ENCODE results near the gene KLK10.
"Not testable (repeated sequence)": the region's sequence is repeated elsewhere in the genome, so short reads cannot be mapped to it uniquely, and the experiment has no call there.

Gene KLK10

DNA sequence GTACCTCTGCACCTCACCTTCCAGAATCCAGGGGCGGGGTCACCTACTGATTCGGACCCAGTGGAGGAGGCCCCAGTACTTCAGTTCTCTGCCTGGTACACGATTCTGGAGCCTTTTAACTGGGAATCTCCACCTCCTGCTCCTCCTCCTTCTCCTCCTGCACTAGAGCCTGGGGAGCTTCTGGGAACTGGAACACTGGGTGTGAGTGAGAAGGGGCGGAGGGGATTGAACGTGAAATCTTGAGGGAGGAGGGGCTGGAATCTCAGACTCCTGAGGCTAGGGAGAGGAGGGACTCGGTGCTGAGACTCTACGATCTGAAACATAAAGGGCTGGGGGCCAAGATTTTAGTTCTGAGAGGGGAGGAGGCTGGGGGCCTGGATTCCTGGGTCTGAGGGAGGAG, 18.0 kb downstream of the KLK10 start, which contains the start of gene KLK8:
Gene KLK8, minus strand, starts transcription at position 90 of the 400 bp plus-strand sequence. CDS start 437 bp downstream, outside the sequence.
- no peak for DNase-seq

- no peak for DNase-seq
These were observed 18.5 kb downstream of the KLK10 start for GRCh38 chr19:51000981-51001380.

DNA sequence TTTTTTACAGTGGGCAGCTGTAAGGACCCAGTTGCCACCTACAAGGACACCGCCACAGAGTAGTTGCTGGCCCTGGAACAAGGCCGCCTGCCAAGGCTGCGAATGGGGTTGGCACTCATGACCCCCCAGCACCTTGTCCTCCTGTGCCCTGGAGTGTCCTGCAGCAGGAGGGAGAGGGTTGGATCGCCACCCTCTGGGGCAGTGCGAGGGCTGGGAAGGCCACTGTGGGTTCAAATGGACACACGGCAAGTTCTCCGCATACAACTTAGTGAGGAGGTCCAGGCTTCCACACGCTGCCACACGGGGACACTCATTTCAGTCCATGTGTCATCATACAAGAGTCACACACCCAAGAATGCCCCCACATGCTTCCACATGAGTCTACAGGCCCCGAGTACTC, 19.1 kb downstream of the KLK10 start:
- DNase-seq: no peak

DNA sequence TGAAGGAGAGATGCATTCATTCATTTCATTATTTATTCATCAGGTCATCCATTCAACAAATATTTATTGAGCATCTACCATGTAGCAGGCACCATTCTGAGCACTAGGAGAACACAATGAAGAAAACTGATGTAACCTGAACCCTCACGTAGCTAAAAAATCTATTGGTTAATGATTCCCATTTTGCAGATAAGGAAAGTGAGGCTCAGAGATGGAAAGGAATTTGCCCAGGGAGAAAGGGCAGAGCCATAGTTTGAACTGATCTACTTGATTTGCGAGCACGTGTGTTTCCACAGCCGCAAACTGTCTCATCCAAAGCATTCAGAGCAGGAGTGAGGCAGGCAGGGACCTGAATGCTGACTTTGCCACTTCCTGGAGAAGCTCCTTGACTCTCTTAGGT, 20.8 kb downstream of the KLK10 start:
- no peak for DNase-seq

- DNase-seq: no peak
These were observed 21.4 kb downstream of the KLK10 start for GRCh38 chr19:50998061-50998460.

- no peak for DNase-seq
These were observed 25.4 kb downstream of the KLK10 start for GRCh38 chr19:50994129-50994528.

- DNase-seq: no peak
These were observed 26.9 kb downstream of the KLK10 start for GRCh38 chr19:50992666-50993035.

GRCh38 chr19:50984416-50984815, 35.1 kb downstream of the KLK10 start:
- DNase-seq: not testable (repeated sequence)

DNA sequence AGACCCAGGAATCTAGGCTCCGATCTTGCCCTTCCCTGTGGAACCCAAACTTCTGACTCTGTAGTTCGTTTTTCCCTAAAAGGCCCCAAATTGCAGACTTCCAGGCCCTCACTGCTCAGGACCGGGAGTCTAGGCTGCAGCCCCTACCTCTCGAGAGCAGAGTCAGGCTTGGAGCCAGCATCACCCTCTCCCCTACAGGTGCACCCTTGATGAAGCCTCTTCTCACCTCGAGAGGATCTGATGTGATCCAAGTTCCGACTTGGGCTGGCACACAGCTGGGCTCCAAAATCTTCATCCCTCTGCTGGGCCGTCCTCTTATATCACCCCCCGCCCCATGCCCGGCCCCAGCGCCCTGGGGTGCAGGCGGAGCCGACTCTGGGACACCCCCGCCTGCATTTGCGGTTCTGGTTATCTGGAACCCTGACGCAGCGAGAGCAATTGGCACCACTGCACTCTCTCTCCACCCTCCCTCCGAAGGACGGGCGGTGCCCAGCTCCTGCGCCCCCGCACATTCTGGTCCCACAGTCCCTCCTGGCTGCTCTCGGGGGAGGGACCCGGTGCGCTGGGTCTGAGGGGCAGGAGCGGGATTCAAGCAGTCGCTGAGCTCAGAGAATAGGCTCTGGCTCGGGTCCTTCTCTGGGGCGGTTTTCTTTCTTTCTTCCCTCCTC, 35.8 kb downstream of the KLK10 start, which contains the start of gene KLK7:
Gene KLK7, minus strand, starts transcription at position 293 of the 668 bp plus-strand sequence. CDS start 1,518 bp downstream, outside the sequence.
- DNase-seq: peak; percentile 30

- no peak for DNase-seq
These were observed 37.3 kb downstream of the KLK10 start for GRCh38 chr19:50982186-50982585.

DNA sequence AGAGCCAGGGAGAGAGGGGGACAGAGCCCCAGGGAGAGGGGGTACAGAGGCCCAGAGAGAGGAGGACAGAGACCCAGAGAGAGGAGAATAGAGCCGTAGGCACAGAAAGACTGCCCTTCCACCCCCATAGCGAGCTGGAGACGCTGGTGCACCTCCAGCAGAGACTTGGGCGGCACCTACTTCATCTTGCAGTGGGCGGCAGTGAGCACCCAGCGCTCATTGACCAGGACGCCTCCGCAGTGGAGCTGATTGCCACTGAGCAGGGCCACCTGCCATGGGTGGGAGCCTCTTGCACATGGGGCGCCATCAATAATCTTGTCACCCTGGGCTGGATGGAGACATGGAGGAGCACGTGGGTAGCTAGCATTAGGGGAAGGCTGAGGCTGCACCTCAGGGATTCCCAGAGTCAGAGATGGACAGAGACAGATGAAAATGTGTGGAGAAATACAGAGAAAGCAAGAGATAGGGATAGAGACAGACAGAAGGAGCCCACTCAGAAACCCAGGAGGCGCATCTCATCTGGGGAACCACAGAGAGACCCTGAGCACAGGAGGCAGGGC, 37.8 kb downstream of the KLK10 start:
- DNase-seq: no peak

GRCh38 chr19:50980208-50980607, 39.3 kb downstream of the KLK10 start:
- no peak for DNase-seq

- DNase-seq: no peak
These were observed 39.8 kb downstream of the KLK10 start for GRCh38 chr19:50979758-50980157.

DNA sequence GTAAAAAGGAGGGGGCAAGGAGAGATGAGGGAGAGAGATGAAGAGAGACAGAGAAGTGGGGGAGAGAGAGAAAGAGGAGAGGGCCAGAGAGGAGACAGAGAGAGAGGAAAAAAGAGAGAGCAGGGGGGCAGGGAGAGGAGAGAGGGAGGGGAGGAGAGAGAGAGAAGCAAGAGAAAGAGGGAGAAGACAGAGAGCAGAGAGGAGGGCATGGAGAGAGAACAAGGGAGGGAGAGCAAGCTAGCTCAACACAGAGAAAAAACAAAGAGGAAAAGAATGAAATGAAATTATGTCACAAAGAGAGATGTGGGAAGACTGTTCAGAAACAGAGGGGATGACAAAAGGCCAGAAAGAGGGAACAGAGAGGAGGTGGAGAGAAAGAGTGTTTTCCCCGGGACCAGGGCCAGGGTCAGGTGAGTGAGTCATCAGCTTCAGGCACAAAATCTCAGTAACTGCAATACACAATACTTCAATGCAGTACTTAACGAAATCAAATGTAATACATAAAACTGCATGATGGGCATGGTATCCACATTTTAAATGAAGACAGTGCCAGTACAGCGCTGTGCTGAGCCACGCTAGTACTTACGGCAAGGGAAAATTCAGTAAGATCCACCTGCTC, 40.6 kb downstream of the KLK10 start:
- DNase-seq: no peak

DNA sequence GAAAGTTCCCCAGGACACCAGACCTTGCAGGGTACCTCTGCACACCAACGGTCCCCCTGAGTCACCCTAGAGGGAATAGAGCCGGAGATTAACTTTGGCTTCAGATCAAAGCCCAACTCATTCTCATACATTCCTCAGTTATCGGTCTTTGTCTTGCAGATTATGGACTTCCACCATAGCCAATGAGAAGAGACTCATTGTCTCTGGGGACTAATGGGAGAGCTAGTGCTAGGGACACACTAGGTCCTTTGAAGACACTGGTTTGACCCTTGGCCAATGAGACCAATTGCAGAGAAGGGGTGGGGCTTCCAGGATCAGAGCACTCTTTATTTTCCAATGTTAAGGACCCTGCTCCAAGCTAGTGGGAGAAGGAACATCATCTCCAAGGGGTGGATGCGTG, 41.9 kb downstream of the KLK10 start:
- DNase-seq: no peak

DNA sequence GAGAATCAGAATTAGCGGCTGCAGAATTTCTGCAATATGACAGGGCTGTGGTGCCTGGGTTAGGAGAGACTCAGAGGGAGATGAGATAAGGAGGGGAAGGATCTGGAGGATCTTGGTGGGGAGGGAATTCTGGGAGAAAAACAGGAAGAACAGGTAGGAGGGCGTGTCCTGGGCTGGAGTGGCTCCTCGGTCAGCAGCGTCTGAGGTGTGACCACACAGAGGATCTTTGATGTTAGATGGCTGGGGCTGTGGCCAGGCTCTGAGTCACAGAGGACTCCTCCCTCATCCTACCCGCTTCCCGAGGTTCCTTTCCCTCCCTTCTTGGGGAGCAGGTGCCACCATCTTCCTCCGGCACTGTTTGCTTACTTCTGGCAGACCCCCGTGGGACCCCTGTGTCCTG, 43.7 kb downstream of the KLK10 start:
- DNase-seq: no peak

DNA sequence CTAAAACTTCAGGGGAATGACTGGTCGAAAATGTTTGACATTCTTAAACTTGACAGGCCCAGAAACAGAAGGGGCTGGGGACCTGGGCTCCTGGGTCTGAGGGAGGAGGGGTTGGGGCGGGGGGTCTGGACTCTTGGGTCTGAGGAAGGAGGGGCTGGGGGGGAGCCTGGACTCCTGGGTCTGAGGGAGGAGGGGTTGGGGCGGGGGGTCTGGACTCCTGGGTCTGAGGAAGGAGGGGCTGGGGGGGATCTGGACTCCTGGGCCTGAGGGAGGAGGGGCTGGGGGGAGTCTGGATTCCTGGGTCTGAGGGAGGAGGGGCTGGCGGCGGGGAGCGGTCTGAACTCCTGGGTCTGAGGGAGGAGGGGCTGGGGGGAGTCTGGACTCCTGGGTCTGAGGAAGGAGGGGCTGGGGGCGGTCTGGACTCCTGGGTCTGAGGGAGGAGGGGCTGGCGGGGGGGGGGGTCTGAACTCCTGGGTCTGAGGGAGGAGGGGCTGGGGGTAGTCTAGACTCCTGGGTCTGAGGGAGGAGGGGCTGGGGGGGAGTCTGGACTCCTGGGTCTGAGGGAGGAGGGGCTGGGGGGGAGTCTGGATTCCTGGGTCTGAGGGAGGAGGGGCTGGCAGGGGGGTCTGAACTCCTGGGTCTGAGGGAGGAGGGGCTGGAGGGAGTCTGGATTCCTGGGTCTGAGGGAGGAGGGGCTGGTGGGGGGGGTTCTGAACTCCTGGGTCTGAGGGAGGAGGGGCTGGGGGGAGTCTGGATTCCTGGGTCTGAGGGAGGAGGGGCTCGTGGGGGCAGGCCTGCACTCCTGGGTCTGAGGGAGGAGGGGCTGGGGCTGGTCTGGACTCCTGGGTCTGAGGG, 44.6 kb downstream of the KLK10 start:
- no peak for DNase-seq

DNA sequence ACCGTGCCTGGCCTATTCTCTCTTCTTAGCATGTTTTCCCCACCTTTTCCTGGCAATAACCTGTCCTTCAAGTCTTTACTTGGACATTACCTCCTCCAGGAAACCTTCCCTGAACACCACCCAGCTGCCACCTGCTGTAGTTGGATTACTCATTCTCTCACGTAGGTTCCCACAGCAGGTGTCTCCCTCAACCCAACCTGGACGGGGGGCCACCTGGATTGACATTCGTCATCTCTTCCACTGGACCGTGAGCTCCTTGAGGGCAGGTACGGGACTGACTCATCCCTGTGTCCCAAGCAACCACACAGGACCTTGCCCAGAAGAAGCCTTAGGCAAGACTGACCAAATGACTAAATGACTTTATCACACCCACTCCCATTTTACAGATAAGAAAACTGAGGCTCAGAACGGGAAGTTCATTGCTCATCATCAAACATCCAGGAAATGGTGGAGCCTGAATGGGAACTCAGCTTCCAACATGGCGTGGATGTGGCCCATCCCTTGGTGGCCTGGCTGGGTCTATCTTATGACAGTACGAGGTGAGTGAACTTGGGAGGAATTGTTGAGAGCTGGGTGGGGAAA, 46.6 kb downstream of the KLK10 start:
- no peak for DNase-seq

DNA sequence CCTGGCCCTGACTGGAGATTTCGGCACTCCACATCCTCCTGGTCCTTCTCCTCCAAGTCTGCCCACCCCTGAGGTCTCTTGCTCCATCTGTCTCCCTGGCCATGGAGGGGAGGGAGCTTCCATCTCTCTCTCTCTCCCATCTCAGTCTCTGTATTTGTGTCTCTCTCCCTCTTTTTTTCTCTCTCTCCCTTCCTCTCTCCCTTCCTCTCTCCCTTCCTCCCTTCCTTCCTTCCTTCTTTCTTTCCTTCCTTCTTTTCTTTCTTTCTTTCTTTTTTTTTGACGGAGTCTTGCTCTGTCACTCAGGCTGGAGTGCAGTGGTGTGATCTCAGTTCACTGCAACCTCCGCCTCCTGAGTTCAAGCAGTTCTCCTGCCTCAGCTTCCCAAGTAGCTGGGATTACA, 49.7 kb downstream of the KLK10 start:
- not testable (repeated sequence) for DNase-seq

DNA sequence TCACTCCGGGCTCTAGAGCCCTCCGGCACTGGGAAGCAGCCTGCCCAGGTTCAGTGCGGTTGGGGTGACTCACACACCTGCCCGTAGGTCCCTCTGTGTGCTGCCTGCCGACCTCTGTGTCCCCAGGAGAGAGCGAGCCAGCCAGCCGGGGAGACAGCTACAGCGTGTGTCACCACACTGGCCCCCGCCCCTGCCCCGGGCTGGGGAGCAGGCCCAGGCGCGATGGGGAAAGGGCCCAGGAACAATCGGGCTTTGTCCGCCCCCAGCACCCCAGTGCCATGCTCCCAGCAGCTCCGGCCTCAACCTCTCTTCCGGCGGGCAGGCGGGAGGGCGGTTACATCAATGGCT, 50.1 kb downstream of the KLK10 start, which contains the start of gene KLK6:
Gene KLK6, minus strand, starts transcription at position 179 of the 348 bp plus-strand sequence. CDS start 1,487 bp downstream, outside the sequence.
- no peak for DNase-seq

DNA sequence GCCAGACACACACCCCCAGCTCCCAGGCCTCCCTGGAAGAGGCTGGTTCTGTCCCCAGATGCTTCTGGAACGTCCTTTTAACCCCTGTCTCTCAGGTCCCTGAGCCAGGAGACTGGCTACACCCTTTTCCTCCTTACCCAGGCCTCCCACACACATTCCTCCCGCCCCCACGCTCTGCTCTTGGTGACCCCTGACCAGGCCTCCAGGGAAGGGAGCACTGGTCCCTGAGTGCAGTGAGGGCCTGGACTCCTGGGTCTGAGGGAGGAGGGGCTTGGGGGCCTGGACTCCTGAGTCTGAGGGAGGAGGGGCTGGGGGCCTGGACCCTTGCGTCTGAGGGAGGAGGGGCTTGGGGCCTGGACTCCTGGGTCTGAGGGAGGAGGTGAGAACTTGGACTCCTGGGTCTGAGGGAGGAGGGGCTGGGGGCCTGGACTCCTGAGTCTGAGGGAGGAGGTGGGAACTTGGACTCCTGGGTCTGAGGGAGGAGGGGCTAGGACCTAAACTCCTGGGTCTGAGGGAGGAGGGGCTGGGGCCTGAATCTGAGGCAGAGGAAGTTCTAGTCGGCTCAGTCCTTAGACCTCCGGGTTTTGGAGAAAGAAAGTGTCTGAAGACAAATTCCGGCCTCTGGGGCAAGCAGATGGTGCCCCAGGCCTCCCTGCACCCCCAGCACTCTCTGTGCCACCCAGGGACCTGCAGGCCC, 50.6 kb downstream of the KLK10 start:
- DNase-seq: no peak

All from hematopoietic multipotent progenitor cell treated with erythropoietin and hydrocortisone succinate and interleukin-3 and kit ligand, for 4 days (in vitro differentiated cells).